Hepatocyte (in vitro differentiated cells): ENCODE measurements around the gene TXNDC11. TPM values are rescaled to one million over a fixed set of nuclear protein-coding genes. Genes with fewer than 3 reads are reported as not detected.

Source experiments
- DNase-seq: peaks from one replicate; pipeline ENCODE4 v3.0.0-alpha.2; 2016; ENCODE audit warnings: low spot score
- H2AFZ ChIP-seq: fragments of 200-600 bp; sonication (generic); 2 replicates; pipeline ENCODE4 v1.6.0; 2016; ENCODE audit warnings: antibody characterized with exemption, mild to moderate bottlenecking
- H3K27ac ChIP-seq: fragments of 200-600 bp; sonication (generic); 2 replicates; pipeline ENCODE4 v1.5.1; 2016; ENCODE audit warnings: mild to moderate bottlenecking
- H3K27me3 ChIP-seq: fragments of 200-600 bp; sonication (generic); 2 replicates; pipeline ENCODE4 v1.6.1; 2016
- H3K36me3 ChIP-seq: fragments of 200-600 bp; sonication (generic); replicated peaks from 2 replicates; pipeline ENCODE4 v1.5.1; 2016; ENCODE audit warnings: low read depth; ENCODE audit not compliant: insufficient read depth
- H3K4me1 ChIP-seq: fragments of 200-600 bp; sonication (generic); 2 replicates; pipeline ENCODE4 v1.5.1; 2016; ENCODE audit warnings: mild to moderate bottlenecking, moderate library complexity; ENCODE audit not compliant: insufficient read depth
- H3K4me2 ChIP-seq: fragments of 200-600 bp; sonication (generic); 2 replicates; pipeline ENCODE4 v1.6.0; 2016
- H3K4me3 ChIP-seq: fragments of 200-600 bp; sonication (generic); 2 replicates; pipeline ENCODE4 v1.5.1; 2016; ENCODE audit warnings: mild to moderate bottlenecking
- H3K79me2 ChIP-seq: fragments of 200-600 bp; sonication (generic); 2 replicates; pipeline ENCODE4 v1.6.0; 2017; ENCODE audit warnings: mild to moderate bottlenecking
- H3K9me2 ChIP-seq: fragments of 200-600 bp; sonication (generic); replicated peaks from 2 replicates; pipeline ENCODE4 v1.6.0; 2017; ENCODE audit warnings: mild to moderate bottlenecking; ENCODE audit not compliant: insufficient read depth
- H3K9me3 ChIP-seq: fragments of 200-600 bp; sonication (generic); 2 replicates; pipeline ENCODE4 v1.5.1; 2016; ENCODE audit warnings: low read depth, mild to moderate bottlenecking
- H4K20me1 ChIP-seq: fragments of 200-600 bp; sonication (generic); 2 replicates; pipeline ENCODE4 v1.6.0; 2016; ENCODE audit warnings: mild to moderate bottlenecking; ENCODE audit not compliant: insufficient read depth, poor library complexity, severe bottlenecking
- EZH2 ChIP-seq: fragments of 200-600 bp; sonication (generic); IDR thresholded peaks from 2 replicates; pipeline ENCODE4 v1.6.1; 2016; ENCODE audit warnings: antibody characterized with exemption, mild to moderate bottlenecking, borderline replicate concordance
- EZH2phosphoT487 ChIP-seq: fragments of 200-600 bp; sonication (generic); IDR thresholded peaks from one replicate; pipeline ENCODE4 v1.6.1; 2018; ENCODE audit warnings: antibody characterized with exemption, mild to moderate bottlenecking, low read depth, moderate library complexity; ENCODE audit not compliant: unreplicated experiment, severe bottlenecking
- WGBS: methylation state at CpG from one replicate; pipeline ENCODE4 v1.1.6; 2016; ENCODE audit warnings: low lambda C conversion rate; ENCODE audit errors: missing lambda C conversion rate; 5-methylcytosine and 5-hydroxymethylcytosine counted together
- polyA plus RNA-seq: library from polyadenylated mRNA; unstranded; fragments of >200 nt; fragmentation: Nextera tagmentation; extraction: Ambion mirVana; gene quantifications from 2 replicates; pipeline ENCODE4 v1.2.1, GENCODE V29; 2016
- total RNA-seq: library from RNA; depleted of rRNA; stranded (reverse); fragments of >200 nt; gene quantifications from 2 replicates; pipeline ENCODE4 v1.2.3, GENCODE V29; 2014
- TF ChIP-seq, protein P1 (sequence below): fragments of 200-600 bp; sonication (generic); IDR thresholded peaks from 2 replicates; pipeline ENCODE4 v1.5.1; 2016; ENCODE audit warnings: antibody characterized with exemption, mild to moderate bottlenecking; ENCODE audit not compliant: poor library complexity

Gene TXNDC11
- total and polyA plus RNA-seq, 2 experiments from 2014 or later, result 58.5 to 59.4 TPM

GRCh38 chr16:11635113-11635652, 107.5 kb downstream of the TXNDC11 start:
- Histone ChIP-seq H3K4me1 (peaks cover 22% of the 10 kb centered on the region), H3K27me3 (no peaks in the 10 kb centered on the region), H3K79me2 (no peaks in the 10 kb centered on the region), H3K36me3 (no peaks in the 10 kb centered on the region), H2AFZ (no peak overlapping the region), H3K9me2 (no peaks in the 10 kb centered on the region), H3K27ac (peak overlapping the region; percentile 75), H3K4me3 (no peak overlapping the region), H4K20me1 (no peaks in the 10 kb centered on the region), H3K9me3 (no peaks in the 10 kb centered on the region), H3K4me2 (no peak overlapping the region)
- TF ChIP-seq, protein P1, sequence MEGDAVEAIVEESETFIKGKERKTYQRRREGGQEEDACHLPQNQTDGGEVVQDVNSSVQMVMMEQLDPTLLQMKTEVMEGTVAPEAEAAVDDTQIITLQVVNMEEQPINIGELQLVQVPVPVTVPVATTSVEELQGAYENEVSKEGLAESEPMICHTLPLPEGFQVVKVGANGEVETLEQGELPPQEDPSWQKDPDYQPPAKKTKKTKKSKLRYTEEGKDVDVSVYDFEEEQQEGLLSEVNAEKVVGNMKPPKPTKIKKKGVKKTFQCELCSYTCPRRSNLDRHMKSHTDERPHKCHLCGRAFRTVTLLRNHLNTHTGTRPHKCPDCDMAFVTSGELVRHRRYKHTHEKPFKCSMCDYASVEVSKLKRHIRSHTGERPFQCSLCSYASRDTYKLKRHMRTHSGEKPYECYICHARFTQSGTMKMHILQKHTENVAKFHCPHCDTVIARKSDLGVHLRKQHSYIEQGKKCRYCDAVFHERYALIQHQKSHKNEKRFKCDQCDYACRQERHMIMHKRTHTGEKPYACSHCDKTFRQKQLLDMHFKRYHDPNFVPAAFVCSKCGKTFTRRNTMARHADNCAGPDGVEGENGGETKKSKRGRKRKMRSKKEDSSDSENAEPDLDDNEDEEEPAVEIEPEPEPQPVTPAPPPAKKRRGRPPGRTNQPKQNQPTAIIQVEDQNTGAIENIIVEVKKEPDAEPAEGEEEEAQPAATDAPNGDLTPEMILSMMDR, result no peak
- TF ChIP-seq EZH2phosphoT487 (no peak), EZH2 (no peak)
- 93% methylated on average over 9 of the region's 10 CpGs for WGBS
- DNase-seq, result no peak

DNA sequence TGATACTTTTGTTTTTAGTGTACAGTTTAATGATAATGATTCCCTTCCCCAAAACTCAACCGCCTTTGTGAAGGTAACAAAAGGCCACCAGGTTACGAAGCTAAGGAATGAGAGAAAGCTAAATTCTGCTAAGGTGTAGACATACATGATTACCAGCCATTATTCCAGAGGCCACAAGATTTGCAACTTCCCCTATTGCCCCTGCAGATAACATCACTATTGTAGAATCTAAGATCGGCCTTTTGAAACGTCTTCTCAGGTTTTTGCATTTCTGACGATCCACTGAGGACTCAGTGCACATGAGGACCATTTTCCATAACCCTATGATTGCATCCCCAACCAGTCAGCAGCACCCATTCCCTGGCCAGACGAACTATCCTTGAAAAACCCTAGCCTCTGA, 108.3 kb downstream of the TXNDC11 start:
- H3K4me1 ChIP-seq, result peaks cover 22% of the 10 kb centered on the region
- H3K36me3 ChIP-seq, result no peaks in the 10 kb centered on the region
- no peaks in the 10 kb centered on the region for H3K79me2 ChIP-seq
- H3K27ac ChIP-seq, result no peak overlapping the region
- H3K9me3 ChIP-seq, result no peaks in the 10 kb centered on the region
- no peak overlapping the region for H3K4me3 ChIP-seq
- no peak for DNase-seq
- TF ChIP-seq EZH2, result no peak
- no peak for TF ChIP-seq EZH2phosphoT487
- TF ChIP-seq, protein P1, result no peak
- H2AFZ ChIP-seq, result no peak overlapping the region
- WGBS, result 90% methylated on average over 6 of the region's 6 CpGs
- no peaks in the 10 kb centered on the region for H3K27me3 ChIP-seq
- no peak overlapping the region for H3K4me2 ChIP-seq
- no peaks in the 10 kb centered on the region for H4K20me1 ChIP-seq
- no peaks in the 10 kb centered on the region for H3K9me2 ChIP-seq

DNA sequence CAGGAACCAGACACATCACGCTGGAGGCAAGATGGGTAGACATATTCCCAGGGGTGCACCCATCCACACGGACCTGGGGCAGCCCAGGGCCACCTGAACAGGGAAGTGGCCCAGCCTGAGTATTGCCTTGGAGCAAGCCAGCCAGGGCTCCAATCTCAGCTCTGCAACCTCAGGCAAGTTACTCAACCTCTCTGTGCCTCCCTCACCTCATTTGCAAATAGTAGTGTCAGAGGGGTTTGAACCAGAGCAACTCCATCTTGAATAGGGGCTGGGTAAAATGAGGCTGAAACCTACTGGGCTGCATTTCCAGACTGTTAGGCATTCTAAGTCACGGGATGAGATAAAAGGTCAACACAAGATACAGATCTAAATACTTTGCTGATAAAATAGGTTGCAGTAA, 109.5 kb downstream of the TXNDC11 start:
- H4K20me1 ChIP-seq, result no peaks in the 10 kb centered on the region
- H3K79me2 ChIP-seq, result no peaks in the 10 kb centered on the region
- H3K9me2 ChIP-seq, result no peaks in the 10 kb centered on the region
- H3K4me3 ChIP-seq, result no peak overlapping the region
- H2AFZ ChIP-seq, result no peak overlapping the region
- no peaks in the 10 kb centered on the region for H3K27me3 ChIP-seq
- peaks cover 23% of the 10 kb centered on the region for H3K4me1 ChIP-seq
- no peak for TF ChIP-seq EZH2phosphoT487
- TF ChIP-seq EZH2, result no peak
- WGBS, result 78% methylated on average over 3 of the region's 3 CpGs
- DNase-seq, result no peak
- H3K27ac ChIP-seq, result peak overlapping the region; percentile 87
- peak overlapping the region; percentile 46 for H3K4me2 ChIP-seq
- H3K36me3 ChIP-seq, result no peaks in the 10 kb centered on the region
- H3K9me3 ChIP-seq, result no peaks in the 10 kb centered on the region

GRCh38 chr16:11632455-11632939, 110.2 kb downstream of the TXNDC11 start:
- no peaks in the 10 kb centered on the region for H3K9me3 ChIP-seq
- peak overlapping the region; percentile 46 for H3K4me2 ChIP-seq
- no peaks in the 10 kb centered on the region for H3K27me3 ChIP-seq
- H4K20me1 ChIP-seq, result no peaks in the 10 kb centered on the region
- H3K36me3 ChIP-seq, result no peaks in the 10 kb centered on the region
- H3K27ac ChIP-seq, result peak overlapping the region; percentile 87
- TF ChIP-seq, protein P1, result no peak
- no peak for TF ChIP-seq EZH2
- TF ChIP-seq EZH2phosphoT487, result no peak
- WGBS, result 40% methylated on average over 13 of the region's 15 CpGs
- H2AFZ ChIP-seq, result peak overlapping the region; percentile 26
- DNase-seq, result peak; percentile 81
- H3K9me2 ChIP-seq, result no peaks in the 10 kb centered on the region
- peaks cover 29% of the 10 kb centered on the region for H3K4me1 ChIP-seq
- H3K4me3 ChIP-seq, result no peak overlapping the region
- H3K79me2 ChIP-seq, result no peaks in the 10 kb centered on the region
